Panc1 (cell line): ENCODE data around the gene EIF2B1. TPM values are rescaled to one million over a fixed set of nuclear protein-coding genes. Genes with fewer than 3 reads are reported as not detected.

Experiments used
- ATAC-seq: fragments of 200-7000 bp; cut with Tn5 transposase; 2 replicates; pipeline ENCODE4 v1.9.1; 2020; ENCODE audit warnings: mild to moderate bottlenecking, moderate library complexity
- Bru-seq: library from RNA; stranded (reverse); fragments of 400-500 nt; gene quantifications from one replicate; lab custom pipeline; 2021; lab: Mats Ljungman, UMichigan
- BruChase-seq, 2 experiments: library from RNA; stranded (reverse); fragments of 400-500 nt; gene quantifications; one replicate each; lab custom pipeline; 2021; lab: Mats Ljungman, UMichigan
- BruUV-seq: library from RNA; stranded (reverse); fragments of 400-500 nt; replicated peaks from 2 replicates; lab custom pipeline; 2021; lab: Mats Ljungman, UMichigan
- CTCF ChIA-PET: fragments of 300-600 bp; sonication (Branson Sonifier 250); formaldehyde crosslinking; loops from one replicate; lab custom pipeline; 2022; ENCODE audit warnings: antibody characterized with exemption; lab: Charles Lee
- POLR2A ChIA-PET: fragments of 300-600 bp; sonication (Branson Sonifier 250); formaldehyde crosslinking; loops from one replicate; lab custom pipeline; 2022; ENCODE audit warnings: antibody characterized with exemption; lab: Charles Lee
- DNase-seq: peaks from one replicate; pipeline ENCODE4 v3.0.0-alpha.2; 2010; ENCODE audit warnings: low read depth, low spot score
- H3K27ac ChIP-seq: 2 replicates; pipeline ENCODE4 v1.5.1; 2011; ENCODE audit warnings: mild to moderate bottlenecking, low read length, inconsistent platforms
- H3K27me3 ChIP-seq: fragments of 200-500 bp; sonication (Bioruptor generic); 2 replicates; pipeline ENCODE4 v1.6.0; 2014; ENCODE audit warnings: low read length, inconsistent platforms; ENCODE audit not compliant: control insufficient read depth, insufficient read depth
- H3K36me3 ChIP-seq: fragments of 200-500 bp; sonication (Bioruptor generic); 2 replicates; pipeline ENCODE4 v1.5.1; 2014; ENCODE audit warnings: inconsistent platforms, mild to moderate bottlenecking, low read length, moderate library complexity; ENCODE audit not compliant: control insufficient read depth, insufficient read depth
- H3K4me1 ChIP-seq: 2 replicates; pipeline ENCODE4 v1.5.1; 2011; ENCODE audit warnings: inconsistent platforms, mild to moderate bottlenecking, low read length, moderate library complexity; ENCODE audit not compliant: control insufficient read depth, insufficient read depth
- H3K4me3 ChIP-seq, 2 experiments: 2 replicates each; pipeline ENCODE4 v1.5.1; 2011 to 2012; ENCODE audit warnings: low read depth in 2 of 2, low read length in 2 of 2, mild to moderate bottlenecking in 2 of 2, inconsistent platforms in 1 of 2, moderate library complexity in 1 of 2
- H3K9me3 ChIP-seq: fragments of 200-500 bp; sonication (Bioruptor generic); 2 replicates; pipeline ENCODE4 v1.5.1; 2014; ENCODE audit warnings: low read depth, mild to moderate bottlenecking, inconsistent platforms, low read length, moderate library complexity; ENCODE audit not compliant: control insufficient read depth, insufficient read depth
- POLR2AphosphoS5 ChIP-seq: IDR thresholded peaks from 2 replicates; pipeline ENCODE4 v1.6.1; 2012; ENCODE audit warnings: mild to moderate bottlenecking, low read depth, low read length, moderate library complexity
- SIN3A ChIP-seq: IDR thresholded peaks from 2 replicates; pipeline ENCODE4 v1.6.1; 2012; ENCODE audit warnings: low read depth, mild to moderate bottlenecking, low read length, moderate library complexity, borderline replicate concordance; ENCODE audit not compliant: insufficient read depth
- TCF7L2 ChIP-seq: IDR thresholded peaks from 2 replicates; pipeline ENCODE4 v1.6.1; 2011; ENCODE audit warnings: mild to moderate bottlenecking, low read depth, low read length, inconsistent platforms
- in situ Hi-C: cut with HindIII; loops from 2 replicates; pipeline ENCODE4 v1.10.0; 2016; ENCODE audit warnings: low sequenced_read_pairs, low pct_unique_long_range_greater_than_20kb
- intact Hi-C: fragments of 100-400 bp; cut with micrococcal nuclease; formaldehyde crosslinking; loops from one replicate; pipeline ENCODE4 v1.10.0; 2022; ENCODE audit not compliant: unreplicated experiment
- long read RNA-seq: library from polyadenylated mRNA; unstranded; transcript quantifications from one replicate; pipeline ENCODE4 v2.0.0, GENCODE V29; 2021; ENCODE audit not compliant: unreplicated experiment
- polyA plus RNA-seq: library from polyadenylated mRNA; unstranded; fragments of >200 nt; gene quantifications from one replicate; pipeline ENCODE4 v1.2.1, GENCODE V29; 2012; ENCODE audit warnings: missing spikeins; ENCODE audit not compliant: insufficient read length
- total RNA-seq: library from RNA; stranded (reverse); gene quantifications from one replicate; pipeline ENCODE4 v1.2.1, GENCODE V29; 2021; ENCODE audit not compliant: unreplicated experiment
- TF ChIP-seq, protein P1 (sequence below): fragments of 450-650 bp; IDR thresholded peaks from 2 replicates; pipeline ENCODE4 v1.5.1; 2017; ENCODE audit warnings: mild to moderate bottlenecking
- TF ChIP-seq, protein P2 (sequence below), 2 experiments: IDR thresholded peaks; 2 replicates each; pipeline ENCODE4 v1.6.1; 2011 to 2012; ENCODE audit warnings: low read depth in 2 of 2, control low read depth in 1 of 2, low read length in 1 of 2, mild to moderate bottlenecking in 1 of 2, moderate library complexity in 1 of 2; ENCODE audit not compliant: insufficient read depth in 1 of 2

The EIF2B1 gene
- total RNA-seq (49.4 TPM), Bru-seq, nascent RNA (percentile 68 among the genes with signal in this experiment), BruChase-seq, experiment 1, labeled RNA remaining after a 2-hour chase (percentile 77 among the genes with signal in this experiment), BruChase-seq, experiment 2, labeled RNA remaining after a 6-hour chase (percentile 86 among the genes with signal in this experiment)
- polyA plus RNA-seq: 40.8 TPM
- long read RNA-seq, transcript EIF2B1-201 (9 exons, 2,477 nt): major isoform, 119 of 179 reads
- long read RNA-seq, partial matches to known transcripts: 15 of 179 reads
- long read RNA-seq, other reads (novel, unspliced or antisense): 42 of 179 reads

DNA sequence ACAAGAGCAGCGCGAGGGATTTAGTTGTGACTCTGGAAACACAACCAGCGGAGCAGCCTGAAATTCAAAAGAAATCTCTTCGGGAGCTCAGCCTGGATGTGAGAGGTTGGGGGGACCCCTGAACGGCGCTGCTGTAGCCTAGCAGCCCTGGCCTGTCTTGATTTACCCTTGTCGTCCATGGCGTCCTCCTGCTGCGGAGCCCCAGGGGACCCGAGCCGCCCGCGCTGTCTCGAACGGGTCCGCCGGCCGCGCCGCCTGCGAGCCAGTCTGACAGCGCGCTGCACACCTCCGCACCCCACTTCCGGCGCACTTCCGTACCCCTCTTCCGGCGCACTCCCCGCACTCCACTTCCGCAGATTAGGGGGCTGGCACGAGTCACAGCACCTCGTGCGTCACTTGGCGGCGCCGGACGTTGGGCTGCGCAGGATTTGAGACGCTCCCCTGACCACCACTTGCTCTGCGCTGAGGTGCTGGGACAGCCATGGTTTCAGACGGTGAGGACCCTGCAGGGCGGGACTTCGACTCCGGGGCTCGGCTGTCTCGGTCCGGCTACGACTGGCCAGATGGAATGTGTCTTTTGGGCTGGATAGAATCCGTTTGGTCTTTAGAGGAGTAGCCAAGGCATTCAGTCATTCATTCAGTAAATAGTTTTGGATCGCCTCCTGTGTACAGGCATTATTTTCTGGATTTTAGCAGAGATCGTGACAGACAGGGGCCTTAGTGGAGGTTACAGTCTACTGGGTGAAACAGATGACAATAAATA lies at the start of gene EIF2B1, which contains the start of gene GTF2H3:
EIF2B1 (minus strand) TSS at position 308 of the 763 bp plus-strand sequence; CDS start at position 179, 129 bp downstream.
GTF2H3 (plus strand) TSS at position 451 of the 763 bp plus-strand sequence; CDS start at position 482, 31 bp downstream.
- in situ Hi-C loops: no loop called here
- H3K9me3 ChIP-seq: no peaks in the 10 kb centered on the region
- no peaks in the 10 kb centered on the region for H3K27me3 ChIP-seq
- TF ChIP-seq POLR2AphosphoS5 (peak; percentile 96), TCF7L2 (no peak), SIN3A (peak; percentile 98; the same call in 1 of the 2 replicates)
- TF ChIP-seq, protein P1, sequence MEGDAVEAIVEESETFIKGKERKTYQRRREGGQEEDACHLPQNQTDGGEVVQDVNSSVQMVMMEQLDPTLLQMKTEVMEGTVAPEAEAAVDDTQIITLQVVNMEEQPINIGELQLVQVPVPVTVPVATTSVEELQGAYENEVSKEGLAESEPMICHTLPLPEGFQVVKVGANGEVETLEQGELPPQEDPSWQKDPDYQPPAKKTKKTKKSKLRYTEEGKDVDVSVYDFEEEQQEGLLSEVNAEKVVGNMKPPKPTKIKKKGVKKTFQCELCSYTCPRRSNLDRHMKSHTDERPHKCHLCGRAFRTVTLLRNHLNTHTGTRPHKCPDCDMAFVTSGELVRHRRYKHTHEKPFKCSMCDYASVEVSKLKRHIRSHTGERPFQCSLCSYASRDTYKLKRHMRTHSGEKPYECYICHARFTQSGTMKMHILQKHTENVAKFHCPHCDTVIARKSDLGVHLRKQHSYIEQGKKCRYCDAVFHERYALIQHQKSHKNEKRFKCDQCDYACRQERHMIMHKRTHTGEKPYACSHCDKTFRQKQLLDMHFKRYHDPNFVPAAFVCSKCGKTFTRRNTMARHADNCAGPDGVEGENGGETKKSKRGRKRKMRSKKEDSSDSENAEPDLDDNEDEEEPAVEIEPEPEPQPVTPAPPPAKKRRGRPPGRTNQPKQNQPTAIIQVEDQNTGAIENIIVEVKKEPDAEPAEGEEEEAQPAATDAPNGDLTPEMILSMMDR: no peak
- TF ChIP-seq, protein P2, sequence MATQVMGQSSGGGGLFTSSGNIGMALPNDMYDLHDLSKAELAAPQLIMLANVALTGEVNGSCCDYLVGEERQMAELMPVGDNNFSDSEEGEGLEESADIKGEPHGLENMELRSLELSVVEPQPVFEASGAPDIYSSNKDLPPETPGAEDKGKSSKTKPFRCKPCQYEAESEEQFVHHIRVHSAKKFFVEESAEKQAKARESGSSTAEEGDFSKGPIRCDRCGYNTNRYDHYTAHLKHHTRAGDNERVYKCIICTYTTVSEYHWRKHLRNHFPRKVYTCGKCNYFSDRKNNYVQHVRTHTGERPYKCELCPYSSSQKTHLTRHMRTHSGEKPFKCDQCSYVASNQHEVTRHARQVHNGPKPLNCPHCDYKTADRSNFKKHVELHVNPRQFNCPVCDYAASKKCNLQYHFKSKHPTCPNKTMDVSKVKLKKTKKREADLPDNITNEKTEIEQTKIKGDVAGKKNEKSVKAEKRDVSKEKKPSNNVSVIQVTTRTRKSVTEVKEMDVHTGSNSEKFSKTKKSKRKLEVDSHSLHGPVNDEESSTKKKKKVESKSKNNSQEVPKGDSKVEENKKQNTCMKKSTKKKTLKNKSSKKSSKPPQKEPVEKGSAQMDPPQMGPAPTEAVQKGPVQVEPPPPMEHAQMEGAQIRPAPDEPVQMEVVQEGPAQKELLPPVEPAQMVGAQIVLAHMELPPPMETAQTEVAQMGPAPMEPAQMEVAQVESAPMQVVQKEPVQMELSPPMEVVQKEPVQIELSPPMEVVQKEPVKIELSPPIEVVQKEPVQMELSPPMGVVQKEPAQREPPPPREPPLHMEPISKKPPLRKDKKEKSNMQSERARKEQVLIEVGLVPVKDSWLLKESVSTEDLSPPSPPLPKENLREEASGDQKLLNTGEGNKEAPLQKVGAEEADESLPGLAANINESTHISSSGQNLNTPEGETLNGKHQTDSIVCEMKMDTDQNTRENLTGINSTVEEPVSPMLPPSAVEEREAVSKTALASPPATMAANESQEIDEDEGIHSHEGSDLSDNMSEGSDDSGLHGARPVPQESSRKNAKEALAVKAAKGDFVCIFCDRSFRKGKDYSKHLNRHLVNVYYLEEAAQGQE (IDR thresholded peaks at IDR 0.05; ENCODE audit: insufficient read depth in 1 of 2, low read depth in 2 of 2, low read length in 1 of 2): peak in 1 of 2 experiments; percentile 47; a peak in 1 of 4 replicates
- peaks cover 5% of the 10 kb centered on the region; the same call in 1 of the 2 replicates for H3K36me3 ChIP-seq
- ATAC-seq (peak; percentile 100), DNase-seq (peak; percentile 78)
- peak within 1 kb of the TSS; percentile 92 for H3K27ac ChIP-seq
- ChIA-PET POLR2A (interaction anchor here (1.1 kb wide), 1 partner anchor 47 kb away, joined by 3 read pairs; no protein-coding TSS in a partner anchor), CTCF (no interaction called here)
- peaks cover 5% of the 10 kb centered on the region; the same call in 1 of the 2 replicates for H3K4me1 ChIP-seq
- intact Hi-C loops: no loop called here
- H3K4me3 ChIP-seq: peak within 1 kb of the TSS; percentile 97 to 99
- BruUV-seq: no TSS peak

DNA sequence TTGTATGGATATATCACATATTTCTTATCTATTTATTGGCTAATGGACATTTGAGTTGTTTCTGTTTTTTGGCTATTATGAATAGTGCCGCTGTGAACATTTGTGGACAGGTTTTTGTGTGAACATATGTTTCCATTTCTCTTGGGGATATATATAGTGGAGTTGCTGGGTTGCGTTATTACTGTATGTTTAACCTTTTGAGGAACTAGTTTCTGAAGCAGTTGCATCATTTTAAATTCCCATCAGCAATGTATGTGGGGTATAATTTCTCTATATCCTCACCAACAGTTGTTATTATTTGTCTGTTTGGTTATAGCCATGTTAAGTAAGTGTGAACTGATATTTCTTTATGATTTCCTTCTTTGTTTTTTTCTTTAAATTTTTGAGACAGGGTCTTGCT lies 48.1 kb upstream of the EIF2B1 start:
- no peaks in the 10 kb centered on the region for H3K9me3 ChIP-seq
- in situ Hi-C loops (no loop called here), intact Hi-C loops (no loop called here)
- no peaks in the 10 kb centered on the region for H3K36me3 ChIP-seq
- ATAC-seq: no peak
- no peaks in the 10 kb centered on the region for H3K27me3 ChIP-seq
- ChIA-PET POLR2A (no interaction called here), CTCF (no interaction called here)
- TF ChIP-seq, protein P2 (IDR thresholded peaks at IDR 0.05; ENCODE audit: insufficient read depth in 1 of 2, low read depth in 2 of 2, low read length in 1 of 2): no peak
- TF ChIP-seq POLR2AphosphoS5: no peak
- no peak for TF ChIP-seq TCF7L2
- no peak for TF ChIP-seq SIN3A
- no peak overlapping the region for H3K4me3 ChIP-seq
- H3K4me1 ChIP-seq: no peaks in the 10 kb centered on the region
- BruUV-seq: no TSS peak
- DNase-seq: no peak
- no peak overlapping the region for H3K27ac ChIP-seq
